Epidermal melanocyte (primary cell): ENCODE measurements around the gene NOL4L.

ENCODE experiments used
- DNase-seq: peaks from one replicate; pipeline ENCODE4 v3.0.0; 2011; ENCODE audit warnings: low spot score; ENCODE audit not compliant: insufficient read length

The NOL4L gene

DNA sequence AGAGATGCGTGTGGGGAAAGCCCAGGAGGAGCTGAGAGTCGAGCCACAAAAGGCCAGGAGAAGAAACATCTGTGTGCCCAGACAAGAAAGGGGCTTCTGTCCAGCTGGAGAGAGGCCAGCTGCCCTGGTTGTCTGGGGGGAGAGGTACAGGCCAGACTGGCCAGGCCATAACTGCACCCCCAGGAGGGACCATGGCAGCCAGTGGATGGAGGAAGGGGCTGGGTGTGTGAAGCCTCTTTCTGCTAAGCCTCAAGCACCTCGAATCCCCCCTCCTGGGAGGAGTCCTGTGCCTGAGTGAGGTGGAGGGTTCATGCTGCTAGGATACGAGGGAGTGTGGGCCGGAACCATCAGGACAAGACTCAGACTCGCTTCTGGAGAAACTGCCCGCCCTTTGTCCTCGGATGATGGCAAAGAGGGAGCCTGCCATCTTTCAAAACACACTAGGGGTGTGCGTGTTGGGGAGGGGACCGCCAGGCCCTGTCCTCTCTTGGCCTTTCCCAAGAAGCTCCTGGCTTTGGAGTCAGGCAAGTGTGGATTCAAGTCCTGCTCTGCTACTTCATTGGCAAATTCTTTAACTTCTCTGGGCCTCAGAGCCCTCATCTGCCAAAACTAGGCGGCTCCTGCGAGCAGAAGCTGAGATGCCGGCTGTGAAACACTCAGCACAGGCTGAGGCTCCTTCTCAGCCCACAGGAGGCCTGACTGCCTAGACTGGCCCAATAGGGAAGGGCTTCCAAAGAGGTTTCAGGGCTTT, 136.7 kb downstream of the NOL4L start:
- no peak for DNase-seq

DNA sequence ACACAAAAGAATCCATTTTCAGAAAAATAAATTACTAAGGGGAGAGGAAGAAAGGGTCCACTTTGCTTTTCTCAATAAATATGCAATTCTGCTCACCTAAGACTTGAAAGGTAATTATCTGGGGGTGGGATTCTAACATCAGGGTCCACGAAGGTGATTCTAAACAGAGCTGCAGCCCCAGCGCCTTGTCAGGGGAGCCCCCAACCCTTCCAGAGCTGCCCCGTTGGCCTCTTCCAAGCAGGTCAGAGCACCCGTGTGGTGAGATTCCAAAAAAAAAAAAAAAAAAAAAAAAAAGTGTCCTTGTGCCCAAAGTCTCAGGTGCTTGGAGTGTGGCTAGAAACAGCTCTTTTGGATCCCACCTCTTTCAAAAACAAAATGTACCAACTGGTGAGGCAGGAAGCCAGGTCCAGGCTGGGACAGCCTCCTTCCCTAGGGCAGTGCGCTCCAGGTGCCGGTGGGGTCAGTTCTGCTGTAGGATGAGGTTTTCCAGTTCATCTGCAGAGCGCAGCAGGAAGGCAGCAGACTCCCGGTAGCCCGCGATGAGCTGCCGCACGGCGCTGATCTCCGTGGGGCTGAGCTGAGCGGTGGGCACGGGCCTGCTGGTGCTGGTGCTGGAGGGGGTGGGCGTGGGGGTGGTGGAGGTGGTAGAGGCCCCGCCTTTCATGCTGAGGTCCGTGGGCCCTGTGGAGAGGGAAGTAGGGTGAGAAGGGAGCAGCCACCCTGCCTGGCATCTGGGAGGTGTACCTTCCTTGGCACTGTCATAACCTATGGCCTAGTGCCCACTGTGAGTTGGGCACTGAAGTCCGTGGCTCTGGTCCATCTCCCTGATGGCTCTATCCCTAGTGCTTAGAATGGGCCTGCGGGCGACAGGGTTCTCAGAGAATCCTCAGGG, 137.8 kb downstream of the NOL4L start:
- DNase-seq: no peak

DNA sequence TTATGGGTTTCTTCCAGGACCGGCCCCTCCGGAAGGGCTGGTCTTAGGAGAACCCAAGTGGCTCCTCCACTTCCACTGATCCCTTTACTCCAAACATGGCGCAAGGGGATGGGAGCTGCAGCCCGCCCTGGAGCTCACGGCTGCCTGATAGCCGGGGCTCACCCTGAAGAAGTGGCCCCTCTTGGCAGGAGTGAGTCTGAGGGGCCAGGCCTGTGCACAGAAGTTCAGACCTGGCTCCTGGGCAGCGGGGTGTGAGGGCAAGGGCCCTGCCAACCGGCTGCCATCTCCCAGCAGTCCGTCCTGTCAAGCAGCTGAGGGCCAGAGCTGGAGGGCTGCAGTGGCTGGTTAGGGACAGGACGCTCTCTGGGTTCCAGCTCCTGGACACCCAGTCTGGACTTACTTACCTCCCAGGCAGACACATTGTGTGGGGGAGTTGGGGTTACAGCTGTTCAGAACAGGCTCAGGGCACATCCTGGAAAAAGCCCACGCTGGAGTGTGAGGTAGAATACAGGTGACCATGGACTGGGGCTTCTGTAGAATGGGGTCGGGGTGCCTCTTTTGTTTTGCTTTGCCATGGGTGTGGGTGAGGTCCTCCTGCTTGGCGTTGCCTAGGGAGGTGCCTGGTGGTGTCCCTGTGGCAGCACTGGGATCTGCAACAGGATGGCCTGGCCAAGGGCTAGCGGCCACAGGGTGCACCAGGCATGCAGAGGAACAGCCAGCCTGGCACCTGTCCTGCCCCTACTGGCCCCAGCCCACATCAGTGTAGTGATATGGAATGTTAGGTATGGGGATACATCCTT, 138.6 kb downstream of the NOL4L start:
- DNase-seq: no peak

DNA sequence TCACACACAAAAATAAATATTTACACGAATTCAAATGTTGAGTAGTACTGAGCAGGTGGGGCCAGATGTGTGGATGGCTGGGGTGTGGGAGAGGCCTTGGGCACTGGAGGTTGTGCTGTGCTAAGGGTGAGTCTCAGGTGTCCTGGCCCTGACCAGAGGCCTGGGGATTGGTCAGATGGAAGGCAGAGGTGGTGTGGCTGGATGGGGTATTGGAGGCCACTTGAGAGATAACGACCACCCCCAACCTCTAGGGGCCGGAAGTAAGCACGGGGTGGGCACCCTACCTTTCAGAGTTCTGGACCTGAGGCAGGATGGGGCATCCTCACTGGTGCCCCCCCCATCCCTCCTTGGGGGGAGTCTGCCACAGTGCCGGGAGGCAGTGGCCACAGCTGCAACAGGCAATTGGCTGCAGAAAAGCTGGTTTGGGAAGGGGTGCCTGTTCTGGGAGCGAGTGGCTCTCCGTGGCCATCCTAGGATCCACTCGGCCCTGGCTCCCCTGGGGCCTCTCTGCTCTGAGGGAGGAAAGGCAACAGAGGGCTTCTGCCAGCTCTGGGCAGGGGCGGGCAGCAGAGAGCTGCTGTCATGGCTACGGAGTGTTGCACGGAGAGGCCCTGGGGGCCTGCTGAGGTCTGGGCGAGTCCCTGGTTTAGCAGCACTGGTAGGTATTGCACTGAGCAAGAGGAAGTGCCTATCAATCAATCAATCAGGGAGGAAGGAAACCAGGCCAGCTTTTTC, 139.4 kb downstream of the NOL4L start:
- DNase-seq: no peak

DNA sequence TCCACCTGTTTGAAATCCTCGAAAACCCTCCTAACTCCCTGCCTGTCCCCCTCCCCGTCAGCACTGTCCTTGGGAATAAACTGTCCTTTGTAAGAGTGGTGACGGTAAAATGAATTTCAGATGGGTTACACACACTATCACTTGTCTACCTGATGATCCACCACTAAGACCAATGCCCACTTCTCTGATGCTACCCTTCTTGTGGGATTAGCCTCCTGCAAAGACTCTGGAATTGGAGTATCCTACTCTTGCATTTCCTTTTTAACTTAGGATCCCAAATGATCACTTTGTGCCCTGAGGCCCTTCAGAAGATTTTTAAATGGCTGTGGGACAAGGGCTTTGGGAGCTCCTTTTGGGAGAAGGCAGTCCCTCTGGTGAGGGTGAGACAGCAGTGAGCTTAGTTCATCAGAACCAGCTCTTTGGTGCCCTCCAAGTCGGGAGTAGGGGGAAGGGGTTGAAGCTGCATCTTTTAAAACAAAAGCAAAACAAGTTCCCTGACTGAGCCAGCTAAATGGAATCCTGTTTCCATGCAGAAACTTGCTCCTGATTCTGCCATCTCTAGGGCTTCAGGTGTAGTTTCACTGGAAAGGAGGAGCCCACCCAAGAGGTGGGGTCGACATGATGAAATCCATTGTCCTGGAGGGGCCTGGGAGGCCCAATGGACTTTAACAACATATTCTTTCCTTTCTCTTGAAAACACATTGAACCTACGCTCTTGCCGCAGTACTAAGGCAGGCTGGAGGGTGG, 140.5 kb downstream of the NOL4L start:
- DNase-seq: no peak

DNA sequence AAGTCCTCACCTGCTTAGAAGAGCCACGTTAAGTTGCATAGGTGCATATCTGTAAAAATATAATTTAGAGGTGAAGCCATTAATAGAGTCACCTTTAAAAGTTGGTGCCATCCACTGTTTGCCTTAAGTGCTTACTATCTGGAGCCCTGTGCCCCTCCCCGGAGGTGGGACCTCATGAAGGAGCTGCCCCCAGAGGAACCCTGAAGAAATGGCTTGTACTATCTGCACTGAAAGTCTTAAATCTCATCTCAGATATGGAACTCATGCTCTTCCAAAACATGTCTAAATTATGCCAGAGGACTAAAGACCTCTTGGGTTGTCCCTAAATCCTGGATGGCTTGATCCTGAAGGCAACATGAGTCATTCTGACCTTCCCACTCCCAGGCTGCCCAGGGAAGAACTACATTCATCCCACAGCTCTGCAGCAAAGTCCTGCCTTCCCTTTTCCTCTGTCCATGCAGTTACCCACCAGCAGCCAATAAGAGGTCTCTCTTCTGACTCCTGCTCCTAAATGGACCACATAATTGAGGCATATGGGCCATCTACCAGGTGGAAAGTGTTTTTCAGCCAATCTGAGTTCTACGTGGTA, 141.7 kb downstream of the NOL4L start:
- no peak for DNase-seq

DNA sequence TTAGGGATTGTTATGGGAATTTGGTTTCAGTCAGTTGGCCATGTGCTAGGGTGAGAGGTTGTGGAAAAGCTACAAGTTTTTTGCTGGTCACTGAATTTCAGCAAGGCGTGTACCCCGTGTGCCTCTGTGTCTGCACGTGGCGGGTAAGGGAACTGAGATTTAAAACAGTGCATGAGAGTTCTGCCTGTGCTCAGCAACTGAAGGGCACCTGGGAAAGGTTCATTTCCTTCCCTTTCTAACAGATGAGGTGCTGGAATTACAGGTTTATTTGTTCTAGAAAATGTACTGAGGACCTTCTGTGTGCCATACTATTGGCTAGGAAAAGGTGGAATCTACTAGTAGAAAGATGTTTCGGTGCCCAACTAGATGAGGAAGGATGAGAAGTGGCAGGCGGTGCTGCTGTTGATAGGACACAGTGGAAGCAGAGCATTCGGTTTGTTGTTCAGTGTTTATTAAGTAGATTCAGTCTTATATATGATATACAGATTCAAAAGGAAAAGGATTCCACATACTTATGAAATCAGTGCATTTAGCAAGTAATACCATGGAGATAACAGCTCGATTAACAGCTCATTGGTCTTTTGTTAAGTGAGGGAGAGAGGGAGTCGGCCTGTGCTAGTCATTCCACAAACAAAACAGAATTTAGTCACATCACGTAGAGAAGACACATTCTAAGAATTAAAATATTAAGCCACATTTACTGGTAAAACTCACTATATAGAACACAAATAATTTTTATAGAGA, 142.3 kb downstream of the NOL4L start:
- DNase-seq: no peak

DNA sequence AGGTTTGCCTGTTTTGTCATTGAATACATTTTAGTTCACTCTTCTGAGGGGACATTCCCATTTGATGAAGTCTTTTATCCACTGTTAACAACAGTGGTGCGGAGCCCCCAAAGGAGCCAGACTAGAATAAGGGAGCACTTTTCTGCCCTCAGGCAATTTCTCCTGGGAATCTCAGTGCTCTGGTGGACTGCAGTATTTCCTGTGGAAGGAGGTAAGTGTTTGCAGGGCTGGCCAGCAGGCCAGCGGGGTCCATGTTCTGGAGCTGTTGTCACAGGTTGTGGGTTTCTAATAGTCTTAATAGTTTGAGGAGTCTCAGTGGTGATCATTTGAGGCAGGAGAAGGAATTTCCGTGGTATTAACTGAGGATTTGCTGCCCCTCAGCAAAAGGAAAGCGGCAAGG, 143.5 kb downstream of the NOL4L start:
- no peak for DNase-seq

DNA sequence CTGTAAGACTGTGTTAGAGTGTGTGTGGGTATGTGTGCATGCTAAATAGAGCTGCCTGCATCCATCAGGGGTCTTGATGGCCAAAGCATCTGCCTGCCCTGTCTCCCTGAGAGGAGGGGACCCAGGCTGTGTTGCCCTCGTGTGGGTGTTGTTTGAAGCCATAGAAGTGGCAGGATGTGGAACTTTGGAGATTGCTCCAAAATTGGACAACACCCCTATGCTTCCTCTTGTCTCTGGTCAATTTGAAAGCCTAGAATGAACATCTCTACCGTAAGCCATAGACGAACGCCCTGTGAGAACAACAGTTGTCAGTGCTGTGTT, 144.4 kb downstream of the NOL4L start:
- DNase-seq: no peak

DNA sequence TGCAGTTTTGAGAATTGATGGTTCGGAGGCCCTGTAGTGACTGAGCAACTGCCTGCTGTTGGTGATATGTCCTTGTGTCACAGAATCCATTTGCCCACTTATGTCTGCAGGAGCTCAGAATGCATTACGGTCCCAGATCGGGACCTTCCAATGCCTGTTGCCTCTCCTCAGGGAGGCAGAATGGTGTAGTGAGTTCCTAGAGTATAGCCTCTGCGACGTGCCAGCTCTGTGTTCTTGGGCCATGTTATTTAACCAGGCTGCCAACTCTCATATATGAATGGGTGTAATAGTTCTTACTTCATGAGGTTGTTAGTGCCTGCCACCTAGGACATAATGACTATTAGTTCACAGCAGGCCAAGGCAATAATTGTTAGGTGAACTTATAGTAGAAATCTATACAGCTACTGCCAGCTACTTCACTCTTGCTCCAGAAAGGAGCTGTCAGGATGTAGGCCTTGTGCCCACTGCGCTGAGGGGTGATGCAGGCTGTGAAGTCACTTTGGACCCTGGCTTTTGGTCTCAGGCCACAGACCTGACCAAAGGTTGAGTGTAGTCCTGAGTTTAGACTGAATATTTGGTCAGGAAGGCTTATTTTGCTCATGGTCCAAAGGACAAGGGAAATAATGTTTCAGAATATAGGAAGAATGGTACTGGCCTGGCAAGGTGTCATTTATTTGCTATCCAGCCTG, 144.9 kb downstream of the NOL4L start:
- DNase-seq: no peak

DNA sequence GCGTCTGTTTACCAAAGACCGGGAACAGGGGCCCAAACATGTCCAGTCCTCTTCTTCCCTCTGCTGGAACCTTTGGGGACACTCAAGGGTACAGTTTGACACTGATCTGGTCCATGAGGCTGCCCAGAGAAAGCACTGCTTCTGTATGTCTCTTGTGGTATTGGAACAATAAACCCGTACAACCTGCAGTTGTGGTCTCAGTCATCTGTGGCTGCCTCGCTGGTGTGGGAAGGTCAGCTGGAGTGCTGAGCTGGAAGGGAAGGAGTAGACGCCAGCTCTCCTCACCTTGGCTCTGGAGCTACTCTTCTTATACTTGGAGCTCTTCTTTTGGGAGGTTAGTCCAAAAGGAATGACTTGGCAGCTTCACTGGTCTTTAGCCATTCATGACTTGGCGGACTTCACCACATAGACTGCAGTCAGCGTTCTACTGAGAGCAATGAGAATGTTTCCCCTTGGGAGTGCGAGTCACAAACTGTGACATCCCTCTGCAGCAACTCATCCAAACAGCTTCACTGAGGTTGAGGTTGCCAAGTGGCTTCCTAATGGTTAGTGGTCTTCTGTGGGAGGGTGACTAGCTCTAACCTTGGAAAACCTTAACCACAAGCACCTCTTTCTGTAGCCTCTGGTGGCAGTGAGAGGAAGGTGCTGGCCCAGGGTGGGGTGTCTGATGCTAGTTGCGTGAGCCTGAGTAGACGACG, 145.9 kb downstream of the NOL4L start:
- DNase-seq: no peak

DNA sequence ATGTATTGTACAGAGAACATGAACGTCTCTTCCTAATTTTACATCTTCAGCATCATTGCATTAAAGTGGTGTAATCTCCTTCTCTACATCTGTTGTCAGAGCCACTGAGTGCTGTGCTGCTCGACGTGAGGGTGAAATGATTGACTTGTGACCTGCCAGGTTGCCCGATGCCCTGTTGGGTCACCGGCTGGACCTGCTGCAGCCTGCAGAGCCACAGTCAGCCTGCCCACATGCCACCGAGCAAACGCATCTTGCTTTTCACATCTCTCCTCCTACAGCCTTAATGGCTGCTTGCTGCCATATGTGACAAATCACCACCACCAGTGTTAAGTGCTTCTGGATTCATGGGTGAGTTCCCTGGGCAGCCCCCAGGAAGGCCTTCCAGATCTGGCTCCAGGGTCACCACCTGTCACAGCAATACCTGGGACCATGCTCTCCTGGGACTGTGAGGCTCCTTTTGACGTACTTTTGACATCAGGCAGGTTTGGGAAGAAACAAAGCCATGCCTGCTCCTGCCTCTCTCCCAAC, 146.7 kb downstream of the NOL4L start:
- DNase-seq: no peak

DNA sequence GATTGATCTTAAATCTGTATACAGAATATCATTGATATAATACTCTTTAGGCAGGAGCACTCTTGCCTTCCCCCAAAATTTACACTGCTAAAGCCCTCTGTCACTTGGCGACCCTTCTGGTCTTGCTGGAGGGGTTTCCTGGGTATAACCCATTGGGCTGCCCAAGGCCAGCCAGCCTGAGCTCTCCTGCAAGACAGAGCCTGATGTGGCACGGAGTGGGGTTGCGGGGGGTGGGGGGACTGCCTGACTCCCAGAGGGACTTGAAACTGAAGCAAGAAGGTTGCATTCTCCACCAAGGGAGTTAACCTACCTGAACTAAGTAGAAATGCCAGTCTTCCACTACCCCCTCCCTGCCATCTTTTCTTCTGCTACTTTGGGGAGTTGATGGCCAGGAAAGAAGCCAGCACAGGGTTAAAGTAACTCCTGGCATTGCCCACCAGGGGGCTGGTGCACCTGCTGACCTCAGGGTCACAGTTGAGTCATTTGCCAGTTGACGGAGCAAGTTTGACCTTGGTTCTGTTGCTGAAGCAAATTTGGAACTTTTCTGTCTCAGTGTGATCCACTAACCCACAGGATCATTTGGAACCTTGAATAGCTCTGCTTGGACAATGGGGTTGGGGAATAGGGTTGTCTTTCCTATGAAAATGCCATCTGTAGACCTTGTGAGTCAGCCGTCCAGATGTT, 147.6 kb downstream of the NOL4L start:
- DNase-seq: no peak

DNA sequence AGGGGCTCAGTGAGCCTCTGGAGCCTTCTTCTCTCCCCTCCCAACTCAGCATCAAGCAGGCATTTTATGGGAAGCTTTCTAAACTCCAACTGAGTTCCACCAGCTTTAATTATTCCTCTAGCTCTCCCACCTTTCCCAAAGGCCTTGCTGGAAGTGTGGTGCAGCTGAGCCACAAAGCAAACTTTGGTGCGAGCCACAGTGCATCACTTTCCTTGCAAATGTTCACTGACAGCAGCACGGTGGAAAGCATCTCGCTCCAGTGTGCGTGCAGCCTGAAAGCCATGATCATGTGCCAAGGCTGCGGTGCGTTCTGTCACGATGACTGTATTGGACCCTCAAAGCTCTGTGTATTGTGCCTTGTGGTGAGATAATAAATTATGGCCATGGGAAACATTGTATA, 148.2 kb downstream of the NOL4L start:
- no peak for DNase-seq

DNA sequence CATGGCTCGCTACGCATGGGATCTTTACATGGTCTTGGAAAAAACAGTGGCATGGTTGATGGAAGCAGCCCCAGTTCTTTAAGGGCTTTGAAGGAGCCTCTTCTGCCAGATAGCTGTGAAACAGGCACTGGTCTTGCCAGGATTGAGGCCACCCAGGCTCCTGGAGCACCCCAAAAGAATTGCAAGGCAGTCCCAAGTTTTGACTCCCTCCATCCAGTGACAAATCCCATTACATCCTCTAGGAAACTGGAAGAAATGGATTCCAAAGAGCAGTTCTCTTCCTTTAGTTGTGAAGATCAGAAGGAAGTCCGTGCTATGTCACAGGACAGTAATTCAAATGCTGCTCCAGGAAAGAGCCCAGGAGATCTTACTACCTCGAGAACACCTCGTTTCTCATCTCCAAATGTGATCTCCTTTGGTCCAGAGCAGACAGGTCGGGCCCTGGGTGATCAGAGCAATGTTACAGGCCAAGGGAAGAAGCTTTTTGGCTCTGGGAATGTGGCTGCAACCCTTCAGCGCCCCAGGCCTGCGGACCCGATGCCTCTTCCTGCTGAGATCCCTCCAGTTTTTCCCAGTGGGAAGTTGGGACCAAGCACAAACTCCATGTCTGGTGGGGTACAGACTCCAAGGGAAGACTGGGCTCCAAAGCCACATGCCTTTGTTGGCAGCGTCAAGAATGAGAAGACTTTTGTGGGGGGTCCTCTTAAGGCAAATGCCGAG, 148.8 kb downstream of the NOL4L start:
- DNase-seq: no peak

DNA sequence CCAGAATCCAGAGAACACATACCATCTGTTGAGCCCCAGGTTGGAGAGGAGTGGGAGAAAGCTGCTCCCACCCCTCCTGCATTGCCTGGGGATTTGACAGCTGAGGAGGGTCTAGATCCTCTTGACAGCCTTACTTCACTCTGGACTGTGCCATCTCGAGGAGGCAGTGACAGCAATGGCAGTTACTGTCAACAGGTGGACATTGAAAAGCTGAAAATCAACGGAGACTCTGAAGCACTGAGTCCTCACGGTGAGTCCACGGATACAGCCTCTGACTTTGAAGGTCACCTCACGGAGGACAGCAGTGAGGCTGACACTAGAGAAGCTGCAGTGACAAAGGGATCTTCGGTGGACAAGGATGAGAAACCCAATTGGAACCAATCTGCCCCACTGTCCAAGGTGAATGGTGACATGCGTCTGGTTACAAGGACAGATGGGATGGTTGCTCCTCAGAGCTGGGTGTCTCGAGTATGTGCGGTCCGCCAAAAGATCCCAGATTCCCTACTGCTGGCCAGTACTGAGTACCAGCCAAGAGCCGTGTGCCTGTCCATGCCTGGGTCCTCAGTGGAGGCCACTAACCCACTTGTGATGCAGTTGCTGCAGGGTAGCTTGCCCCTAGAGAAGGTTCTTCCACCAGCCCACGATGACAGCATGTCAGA, 149.6 kb downstream of the NOL4L start:
- DNase-seq: no peak
